SW480 (cell line): ENCODE data around the gene DAPK1.

ENCODE experiments used
- DNase-seq: peaks from one replicate; pipeline ENCODE4 v3.0.0-alpha.2; 2016; ENCODE audit warnings: low spot score

DAPK1 gene

DNA sequence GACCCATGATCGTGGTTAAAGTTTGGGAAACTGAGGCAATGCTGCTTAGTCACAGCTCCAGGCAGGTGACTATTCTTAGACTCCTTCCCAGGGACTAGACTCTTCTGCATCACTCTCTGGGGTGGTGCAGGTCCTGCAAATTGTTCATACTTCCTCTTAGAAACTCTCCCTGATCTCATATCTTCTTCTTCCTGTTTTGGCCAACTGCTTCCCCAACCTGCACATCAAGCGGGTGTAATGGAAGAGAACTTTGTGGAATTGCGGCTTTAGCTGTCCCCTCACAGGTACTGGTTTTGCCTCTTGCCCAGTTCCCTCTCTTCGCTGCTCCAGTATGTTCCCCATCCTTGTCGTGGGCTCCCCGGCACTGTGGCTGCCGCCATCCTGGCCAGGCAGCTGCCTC lies 116.7 kb downstream of the DAPK1 start:
- no peak for DNase-seq

DNA sequence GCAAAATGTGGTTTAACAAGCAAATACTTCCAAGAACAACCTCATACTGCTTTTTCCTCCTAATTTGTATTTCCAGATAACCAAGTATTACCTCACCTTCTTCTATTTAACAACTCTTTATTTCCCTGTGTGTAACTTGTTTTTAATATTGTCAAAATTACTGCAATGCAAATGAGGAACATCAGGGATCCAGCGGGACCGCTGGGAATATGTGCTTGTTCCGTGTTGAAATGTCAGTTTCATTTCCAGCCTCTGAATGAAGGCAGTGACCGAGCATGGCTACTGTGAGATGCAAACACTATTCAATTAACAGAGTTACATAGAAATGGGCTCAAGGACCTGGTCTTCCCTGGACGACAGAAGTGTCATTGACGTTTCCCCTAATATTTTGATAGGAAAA lies 117.5 kb downstream of the DAPK1 start:
- DNase-seq, result no peak

DNA sequence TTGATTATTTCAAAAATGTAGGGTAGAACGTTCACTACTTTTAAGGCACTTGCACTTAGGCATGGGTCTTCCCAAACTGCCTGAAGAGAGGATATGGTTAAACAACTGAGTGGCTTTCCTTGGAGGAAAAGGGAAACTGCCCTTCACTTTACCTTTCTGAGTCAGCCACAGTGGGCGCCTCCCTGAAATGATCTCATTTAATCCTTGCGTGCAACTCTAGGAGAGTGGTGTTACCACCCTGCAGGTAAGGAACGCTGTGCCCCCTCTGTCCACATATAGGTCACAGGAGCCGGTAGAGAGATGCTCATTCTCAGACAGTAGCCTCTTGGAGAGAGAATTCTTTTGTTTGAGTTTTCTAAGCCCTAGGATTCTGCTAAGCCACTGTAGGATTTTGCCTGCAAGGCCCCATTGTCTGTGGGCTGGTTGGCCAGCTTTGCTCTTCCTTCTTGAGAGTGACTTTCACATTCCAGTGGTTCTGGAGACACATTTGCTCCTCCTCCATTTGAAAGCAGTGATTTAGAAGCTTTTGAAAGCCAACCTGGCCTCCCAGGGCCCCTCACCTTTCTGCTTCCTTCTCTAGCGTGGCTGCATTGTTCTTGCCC lies 118.0 kb downstream of the DAPK1 start:
- DNase-seq, result no peak

DNA sequence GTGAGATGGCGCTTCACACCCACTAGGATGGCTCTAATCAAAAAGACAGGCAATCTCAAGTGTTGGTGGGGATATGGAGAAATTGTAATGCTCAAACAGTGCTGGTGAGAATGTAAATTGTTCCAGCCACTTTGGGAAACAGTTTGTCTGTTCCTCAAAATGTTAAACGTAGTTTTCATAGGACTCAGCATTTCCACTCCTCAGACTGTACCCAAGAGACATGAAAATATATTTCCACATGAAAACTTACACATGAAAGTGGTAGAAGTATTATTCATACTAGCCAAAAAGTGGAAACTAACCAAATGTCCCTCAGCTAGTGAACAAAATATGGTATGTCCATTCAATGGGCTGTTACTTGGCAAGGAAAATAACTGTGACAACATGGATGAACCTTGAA lies 120.6 kb downstream of the DAPK1 start:
- no peak for DNase-seq

DNA sequence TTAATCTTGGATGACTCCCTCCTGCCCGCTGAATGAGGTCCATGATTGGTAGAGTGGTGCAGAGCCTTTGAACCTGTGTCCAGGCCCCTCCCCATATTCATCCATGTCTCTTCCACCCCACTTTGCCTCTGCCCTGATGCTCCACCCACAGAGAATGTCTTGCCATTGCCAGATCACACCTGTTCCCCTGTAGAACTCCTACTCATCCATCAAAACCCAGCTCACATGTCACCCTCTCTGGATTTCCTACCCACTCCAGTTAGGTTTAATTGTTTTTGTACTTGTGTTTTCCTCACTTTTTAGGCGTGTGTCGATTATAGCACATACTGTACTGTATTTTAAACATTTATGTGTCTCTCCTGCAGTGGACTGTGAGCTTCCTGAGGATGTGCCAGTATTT lies 121.3 kb downstream of the DAPK1 start:
- no peak for DNase-seq

DNA sequence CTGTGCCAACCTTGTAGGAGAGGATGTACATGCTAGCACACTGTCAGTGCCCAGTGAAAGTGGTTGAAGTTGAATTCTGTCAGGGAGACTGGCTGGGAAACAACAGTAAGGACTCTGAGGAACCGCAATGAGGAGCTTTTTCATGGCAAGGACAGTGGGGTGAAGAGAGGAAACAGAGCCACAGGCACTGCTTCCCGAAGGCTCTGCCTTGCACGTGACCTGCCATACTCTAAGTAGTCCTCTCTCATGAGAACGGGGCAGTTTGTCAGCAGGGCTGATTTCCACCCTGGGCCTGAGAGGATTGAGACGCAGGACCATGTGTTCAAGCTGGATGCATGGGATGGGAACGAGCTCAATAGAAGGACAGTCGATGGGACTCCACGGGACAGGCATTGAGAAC lies 121.7 kb downstream of the DAPK1 start:
- no peak for DNase-seq

DNA sequence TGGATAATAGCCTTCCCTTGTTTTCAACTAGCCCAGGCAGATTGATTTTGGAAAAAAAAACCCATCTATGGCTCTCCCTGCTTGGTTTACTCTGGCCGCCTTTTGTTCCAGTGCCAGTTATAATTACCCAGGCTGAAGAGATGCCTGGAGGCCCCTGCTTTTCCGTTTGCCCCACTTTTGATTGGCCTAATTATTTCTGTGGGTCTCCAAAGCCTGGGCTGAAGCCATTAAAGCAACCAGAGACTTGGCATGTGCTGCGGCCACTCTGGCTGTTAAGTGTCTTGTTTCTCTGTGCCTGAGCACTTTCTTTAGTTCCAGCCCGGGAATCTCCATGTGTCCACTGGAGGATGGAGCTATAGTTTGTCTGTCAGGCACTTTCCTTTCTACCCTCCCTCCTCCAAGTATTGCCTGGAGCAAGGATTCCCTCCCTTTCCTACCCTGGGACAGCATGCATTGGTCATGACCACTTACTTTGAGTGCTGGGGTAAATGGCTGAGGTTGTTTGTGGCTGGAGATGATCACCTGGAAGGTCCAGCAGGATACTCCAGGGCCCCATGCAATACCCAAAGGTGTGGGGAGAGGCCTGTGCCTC lies 123.2 kb downstream of the DAPK1 start:
- no peak for DNase-seq

DNA sequence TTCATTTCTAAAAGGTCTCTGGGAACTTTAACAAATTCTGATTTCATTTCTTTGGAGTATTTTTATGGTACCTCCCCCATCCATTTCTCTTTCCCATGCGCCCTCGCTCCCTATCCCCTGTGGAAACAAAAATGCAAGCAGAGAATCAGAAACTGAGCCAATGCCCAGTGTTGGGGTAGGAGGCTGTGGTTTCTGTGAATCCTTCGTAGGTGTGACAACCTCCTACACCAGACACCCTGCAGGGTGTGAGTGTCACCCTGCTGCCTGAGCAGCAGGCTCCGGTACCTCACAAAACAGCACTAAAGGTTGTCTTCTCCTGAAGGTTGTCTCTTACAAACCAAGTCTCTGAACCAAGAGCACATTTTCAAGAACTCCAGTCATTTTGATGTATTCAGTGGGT lies 124.4 kb downstream of the DAPK1 start:
- DNase-seq, result no peak

DNA sequence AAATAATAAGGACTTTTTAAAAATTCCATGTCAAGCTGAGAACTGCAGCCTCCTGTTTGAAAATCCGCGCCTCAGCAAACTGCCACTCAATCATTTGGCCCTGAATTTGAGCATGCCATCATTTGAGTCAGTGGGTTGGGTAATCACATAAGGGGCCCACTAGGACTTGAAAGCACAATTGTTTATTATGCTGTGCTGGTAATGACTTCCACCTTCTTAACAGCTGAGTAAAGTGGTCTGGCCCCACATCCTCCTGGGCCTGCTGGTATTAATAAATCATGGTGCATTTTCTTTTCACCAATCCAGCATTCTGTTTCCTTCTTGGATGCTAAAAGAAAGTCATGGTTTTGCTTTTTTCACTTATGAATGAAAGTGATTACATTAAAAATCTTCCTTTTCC lies 125.3 kb downstream of the DAPK1 start:
- DNase-seq, result no peak

DNA sequence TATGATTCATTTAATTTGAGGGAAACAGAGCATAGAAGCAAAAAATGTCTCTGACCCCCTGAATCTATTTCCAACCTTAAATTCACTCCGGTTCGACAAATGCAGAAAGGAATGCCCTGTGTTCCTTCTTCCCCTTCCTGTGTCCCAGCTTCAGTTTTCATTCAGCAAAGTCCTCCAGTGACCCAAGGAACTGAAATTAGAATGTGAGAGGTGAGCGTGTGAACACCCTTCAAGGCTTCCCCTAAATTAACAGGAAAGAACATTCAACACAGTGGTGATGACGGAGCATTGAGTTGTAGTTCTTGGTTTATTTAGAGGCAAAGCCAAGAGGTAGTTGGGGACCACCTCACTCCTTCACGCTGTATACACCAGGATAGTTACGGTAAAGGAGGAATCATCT lies 130.7 kb downstream of the DAPK1 start:
- DNase-seq, result no peak

DNA sequence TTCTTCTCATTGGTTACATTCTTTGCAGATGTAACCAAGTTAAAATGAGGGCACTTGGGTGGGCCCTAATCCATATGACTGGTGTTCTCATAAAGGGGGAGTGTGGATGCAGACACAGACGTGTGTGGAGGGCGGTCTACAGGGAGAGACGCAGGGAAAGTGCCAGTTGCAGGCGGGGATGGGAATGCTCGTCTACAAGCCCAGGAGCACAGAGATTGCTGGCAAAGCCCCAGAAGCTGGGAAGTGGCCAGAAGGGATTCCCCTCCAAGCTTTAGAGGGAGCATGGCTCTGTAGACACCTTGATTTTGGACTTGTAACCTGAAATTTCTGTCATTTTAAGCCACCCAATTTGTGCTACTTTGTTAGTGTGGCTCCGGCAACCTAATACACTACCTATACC lies 131.4 kb downstream of the DAPK1 start:
- no peak for DNase-seq

DNA sequence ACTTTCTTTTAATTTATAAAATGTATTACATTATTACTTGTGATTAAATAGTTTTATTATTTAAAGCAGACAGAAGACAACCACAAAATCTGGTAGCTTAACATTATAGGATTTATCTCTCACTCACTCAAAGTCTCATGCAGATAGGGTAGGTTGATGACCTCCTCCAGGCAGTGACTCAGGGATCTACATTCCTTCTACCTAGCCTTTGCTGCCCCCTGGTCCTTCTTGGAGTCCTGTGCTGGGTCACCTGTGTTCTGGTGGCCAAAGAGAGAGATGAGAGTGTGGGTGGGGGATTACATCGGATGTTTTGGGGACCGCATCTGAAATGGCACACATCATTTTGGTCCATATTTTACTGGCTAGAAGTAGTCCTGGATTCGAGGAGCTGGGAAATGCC lies 132.6 kb downstream of the DAPK1 start:
- no peak for DNase-seq

DNA sequence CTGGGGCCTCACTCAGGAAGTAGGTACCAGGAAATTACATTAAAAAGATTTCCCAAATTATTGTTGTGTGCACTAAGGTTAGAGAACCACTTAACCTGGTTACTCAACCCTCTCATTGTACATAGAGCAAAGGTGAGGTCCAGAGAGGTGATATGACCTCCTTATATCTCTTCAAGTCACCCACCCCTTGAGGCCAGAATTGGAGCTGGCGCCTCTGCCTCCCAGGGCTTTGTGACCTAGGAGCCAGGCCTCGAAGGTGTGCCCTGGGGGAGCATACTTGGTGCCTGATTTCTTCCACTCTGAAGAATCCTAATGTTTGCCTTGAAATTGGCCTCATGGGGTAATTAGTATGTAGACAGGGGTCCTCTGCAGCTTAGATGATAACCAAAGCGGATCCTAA lies 133.2 kb downstream of the DAPK1 start:
- no peak for DNase-seq

DNA sequence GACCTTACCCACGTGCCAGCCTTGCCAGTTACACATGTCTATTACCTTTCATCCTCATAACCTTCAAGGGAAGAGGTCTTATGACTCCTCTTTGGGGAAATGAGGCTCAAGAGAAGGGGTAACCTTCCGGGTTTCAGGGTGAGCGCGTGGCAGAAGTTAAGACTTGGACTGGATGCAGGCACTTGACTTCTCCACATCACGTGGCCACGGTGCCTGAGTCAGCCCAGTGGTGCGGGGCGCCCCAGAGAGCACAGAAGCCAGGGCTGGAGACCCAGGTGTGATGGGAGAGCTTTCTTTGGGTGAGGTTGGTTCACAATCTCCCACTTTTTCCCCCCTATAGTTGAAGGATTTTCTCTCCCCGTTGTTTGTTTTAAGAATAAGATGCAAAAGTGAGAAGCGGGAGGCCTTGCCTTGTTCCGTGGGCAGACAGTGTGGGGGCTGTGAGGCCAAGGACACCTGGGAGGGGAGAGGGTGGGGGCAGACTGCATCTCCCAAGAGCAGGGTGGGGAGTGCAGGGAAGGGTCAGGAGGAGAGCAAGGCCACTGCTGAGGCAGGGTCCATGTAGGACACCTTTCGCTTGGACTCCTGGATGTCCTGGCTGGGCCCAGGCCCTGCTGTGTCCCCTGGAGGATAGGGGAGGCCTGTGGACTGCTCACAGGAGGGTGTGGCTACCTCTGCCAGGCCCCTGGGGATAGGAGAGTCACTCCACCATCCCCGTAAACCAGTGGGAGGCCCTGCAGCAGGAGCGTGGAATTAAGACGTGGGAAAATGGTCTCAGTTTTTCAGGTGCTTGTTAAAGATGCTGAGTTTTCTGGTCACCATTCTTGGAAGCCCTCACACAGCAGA lies 138.2 kb downstream of the DAPK1 start:
- DNase-seq, result no peak

DNA sequence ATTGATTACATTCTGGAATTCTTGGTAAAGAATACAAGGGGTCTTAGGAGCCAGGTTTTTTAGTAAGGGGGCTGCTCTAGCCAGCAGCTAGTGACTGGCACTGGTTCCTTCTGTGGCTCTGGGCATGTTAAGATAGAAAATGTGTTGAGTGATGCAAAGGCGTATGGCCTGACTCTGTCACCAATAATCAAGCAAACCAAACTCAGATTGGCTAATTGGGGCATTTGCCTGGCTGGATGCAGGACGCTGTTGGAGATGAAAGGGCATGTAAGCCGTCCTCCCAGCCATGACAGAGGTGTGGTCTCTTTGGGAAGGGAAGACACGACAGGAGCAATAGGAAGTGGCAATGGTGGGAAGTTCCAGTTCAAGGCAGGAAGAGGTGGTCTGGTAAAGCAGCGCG lies 140.6 kb downstream of the DAPK1 start:
- no peak for DNase-seq

DNA sequence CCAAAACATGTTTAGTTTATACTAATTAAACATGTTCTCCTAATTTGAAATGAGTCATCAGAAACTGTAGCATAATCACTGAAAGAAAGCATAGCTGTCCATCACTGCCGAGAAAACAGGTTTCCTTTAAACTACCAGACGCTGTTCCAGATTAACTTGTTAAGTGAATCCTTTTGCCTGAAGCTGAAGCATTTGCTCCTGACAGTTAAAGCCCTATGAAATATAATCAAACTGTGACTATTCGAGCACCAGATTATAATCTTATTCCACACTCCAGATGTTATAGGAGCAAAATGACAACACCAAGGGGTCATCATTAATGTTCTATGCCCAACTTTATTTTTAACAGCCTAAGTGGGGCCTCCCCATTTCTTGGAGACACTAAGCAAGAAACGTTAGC lies 142.3 kb downstream of the DAPK1 start:
- no peak for DNase-seq

DNA sequence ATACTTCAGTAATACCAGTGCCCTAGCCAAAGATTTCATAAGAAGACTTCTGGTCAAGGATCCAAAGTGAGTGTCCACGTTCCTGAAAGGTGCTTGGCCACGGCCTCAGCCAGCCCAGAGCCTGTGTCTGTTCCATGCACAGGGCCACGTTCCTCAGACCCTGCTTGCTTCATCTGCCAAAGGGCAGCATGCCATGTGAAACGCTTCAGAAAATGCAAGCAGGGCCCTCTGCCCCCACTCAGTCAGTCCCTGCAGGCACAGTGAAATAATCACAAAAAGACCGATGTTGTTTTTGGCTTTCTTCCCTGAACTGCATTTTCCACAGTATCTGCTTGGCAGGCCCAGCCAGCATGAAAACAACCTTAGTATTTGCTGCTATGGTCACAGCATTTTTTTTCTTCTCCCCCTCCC lies 142.7 kb downstream of the DAPK1 start:
- no peak for DNase-seq

DNA sequence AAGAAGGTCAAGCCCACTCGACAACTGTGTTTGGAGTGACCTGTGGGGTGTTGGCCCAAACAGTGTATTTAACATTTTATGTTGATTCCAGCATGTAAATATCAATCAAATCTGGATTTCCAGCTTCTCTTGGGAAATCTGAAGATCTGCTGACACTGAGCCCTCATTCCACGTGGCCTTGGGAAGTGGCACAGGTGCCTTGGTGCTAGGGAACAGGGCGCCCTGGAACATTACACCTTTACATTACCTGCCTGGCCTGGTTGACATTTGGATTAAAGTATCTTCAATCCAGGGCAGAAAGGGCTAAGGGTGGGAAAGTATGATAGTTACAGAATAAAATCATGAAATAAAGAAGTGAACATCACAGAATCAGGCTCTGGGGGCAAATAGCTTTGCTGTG lies 143.4 kb downstream of the DAPK1 start:
- no peak for DNase-seq

DNA sequence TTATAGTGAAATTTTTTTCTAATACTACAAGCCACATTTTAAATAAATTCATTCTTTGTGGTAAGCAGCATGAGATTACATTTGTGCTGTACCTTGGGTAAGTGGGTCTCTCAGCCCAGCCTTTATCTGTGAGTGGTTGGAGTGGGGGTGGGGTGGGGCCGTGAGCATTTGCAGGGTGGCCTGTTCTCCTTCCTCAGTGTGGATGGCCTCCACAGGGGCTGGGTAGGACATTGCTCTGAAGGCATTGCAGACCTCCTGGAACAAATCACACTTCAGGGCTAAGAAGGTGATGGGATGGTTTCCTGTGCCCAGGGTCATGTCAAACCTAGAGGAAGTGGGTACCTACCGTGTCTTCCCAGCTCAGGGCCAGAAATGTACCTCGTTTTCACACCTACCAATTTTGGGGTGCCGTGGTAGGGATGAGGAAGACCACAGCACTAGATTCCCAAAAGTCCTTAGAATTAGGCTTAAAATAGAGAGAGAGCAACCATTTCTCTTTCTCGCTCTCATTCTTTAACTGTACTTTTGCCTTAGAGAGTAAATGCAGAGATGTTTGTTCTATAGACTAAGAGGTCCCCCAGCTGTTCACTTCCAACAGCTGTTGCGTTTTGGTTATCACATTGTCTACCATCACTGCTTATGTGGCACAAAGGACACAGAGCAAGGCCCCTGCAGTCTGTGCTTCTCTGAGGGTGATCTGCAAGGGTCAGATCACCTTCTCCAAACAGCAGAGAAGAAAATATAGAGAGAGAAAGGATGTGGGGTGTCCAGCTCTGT lies 144.9 kb downstream of the DAPK1 start:
- no peak for DNase-seq

DNA sequence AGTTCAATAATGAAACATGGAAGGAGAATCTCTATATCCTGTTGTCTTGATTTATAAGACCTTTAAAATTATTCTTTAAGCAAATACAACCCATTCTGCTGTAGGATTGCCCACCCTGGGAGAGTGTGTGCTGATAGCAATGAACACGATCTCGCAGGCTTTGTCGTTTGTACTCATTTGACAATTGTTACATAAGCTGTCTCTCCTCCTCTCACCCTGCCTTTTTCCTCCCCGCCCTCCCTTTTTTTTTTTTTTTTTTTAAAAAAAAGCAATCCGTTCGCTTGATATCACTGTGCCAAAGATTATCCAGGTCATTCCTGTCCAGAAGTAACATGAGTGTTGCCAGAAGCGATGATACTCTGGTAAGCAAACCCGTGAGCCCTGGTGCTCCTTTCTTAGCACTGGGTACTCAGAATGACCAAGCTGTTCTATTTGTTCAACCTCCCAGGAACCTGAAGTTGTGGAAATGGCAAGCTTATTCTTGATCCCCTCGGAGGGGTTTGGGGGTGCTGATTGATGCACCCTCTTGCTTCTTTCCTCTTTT lies 145.5 kb downstream of the DAPK1 start:
- DNase-seq, result no peak

DNA sequence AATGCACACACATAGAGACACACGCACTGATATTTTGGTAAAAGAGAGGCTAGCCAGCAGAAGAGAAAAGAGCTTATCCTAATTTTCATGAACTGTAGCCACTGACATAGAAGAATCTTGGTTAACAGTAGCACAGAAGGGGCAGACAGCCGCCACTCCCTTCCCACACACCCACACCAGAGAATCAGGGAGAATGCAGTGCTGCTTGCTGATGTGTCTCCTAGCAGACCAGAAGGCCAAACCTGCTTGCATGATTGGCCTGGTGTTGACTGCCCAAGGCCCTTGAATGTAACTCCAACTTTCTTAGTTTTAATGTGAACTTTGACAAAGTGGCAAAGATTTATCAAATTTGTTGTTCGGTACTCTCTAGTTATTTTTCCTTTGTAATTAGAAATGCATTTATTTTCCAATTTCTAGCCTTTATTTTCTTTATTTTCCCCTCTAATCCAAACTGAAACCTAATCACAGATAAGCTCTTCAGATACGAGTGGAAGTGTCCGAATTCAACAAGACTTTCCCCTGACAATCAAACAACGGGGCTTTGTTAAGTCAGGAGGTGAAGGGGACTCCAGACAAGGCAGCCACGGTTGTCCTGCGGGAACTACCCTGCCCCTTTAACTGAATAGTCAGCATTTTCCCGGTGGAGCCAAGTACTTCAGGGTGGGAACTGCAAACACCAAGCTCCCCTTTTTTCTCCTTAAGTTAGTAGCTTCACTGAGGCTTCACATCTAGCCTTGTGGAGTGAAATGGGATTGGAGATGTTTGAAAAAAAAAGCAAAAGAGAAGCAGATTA lies 146.3 kb downstream of the DAPK1 start:
- no peak for DNase-seq

DNA sequence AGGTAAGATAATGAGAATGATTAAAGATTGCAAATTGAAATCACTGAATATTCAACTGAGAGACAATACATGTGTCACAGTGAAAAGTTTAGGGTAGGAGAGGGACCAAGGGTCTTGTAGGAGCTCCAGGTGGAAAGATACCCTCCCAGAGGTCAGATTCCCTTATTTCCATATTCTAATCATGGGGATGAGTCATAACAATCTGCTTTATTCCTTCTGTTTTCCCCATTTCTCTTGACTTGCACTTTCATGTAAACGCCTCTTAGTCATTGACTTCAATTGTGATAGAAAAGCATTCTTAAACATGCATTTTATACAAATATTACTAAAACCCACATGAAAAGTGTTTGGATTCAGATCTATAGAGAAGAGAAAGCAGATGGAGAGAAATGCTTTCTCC lies 147.0 kb downstream of the DAPK1 start:
- no peak for DNase-seq
